Psoas muscle (tissue), 8 donors: Measurements from ENCODE around the gene EIF1AD. TPM values are rescaled to one million over a fixed set of nuclear protein-coding genes. Genes with fewer than 3 reads are reported as not detected.
A peak's percentile ranks its signal among the peaks of the same experiment; 100 is the strongest.

Source experiments
- ATAC-seq, 4 donors: fragments of 200-7000 bp; cut with Tn5 transposase; one replicate each; pipeline ENCODE4 v1.9.1; 2020; ENCODE audit warnings: moderate library complexity in 3 of 4, mild to moderate bottlenecking in 2 of 4
- DNase-seq, 2 donors: peaks; one replicate each; pipeline ENCODE4 v3.0.0-alpha.2; 2020
- H3K27ac ChIP-seq: fragments of 200-600 bp; one replicate; pipeline ENCODE4 v1.8.0; 2022
- H3K27me3 ChIP-seq, 3 donors: fragments of 200-600 bp in 1 of 3; one replicate each; pipeline versions ENCODE4 v1.6.1 to v1.8.0; 2013 to 2022; ENCODE audit warnings: low read length in 2 of 3, mild to moderate bottlenecking in 2 of 3, moderate library complexity in 1 of 3; ENCODE audit not compliant: insufficient read depth in 3 of 3
- H3K36me3 ChIP-seq, 2 donors: fragments of 200-600 bp in 1 of 2; one replicate each; pipeline versions ENCODE4 v1.6.1 to v1.8.0; 2013 to 2022; ENCODE audit warnings: low read depth in 1 of 2, mild to moderate bottlenecking in 1 of 2, moderate library complexity in 1 of 2; ENCODE audit not compliant: insufficient read depth in 1 of 2
- H3K4me1 ChIP-seq: fragments of 200-600 bp; one replicate; pipeline ENCODE4 v1.8.0; 2022
- H3K4me3 ChIP-seq: fragments of 200-600 bp; one replicate; pipeline ENCODE4 v1.8.0; 2022; ENCODE audit warnings: mild to moderate bottlenecking
- H3K9me3 ChIP-seq: fragments of 200-600 bp; one replicate; pipeline ENCODE4 v1.8.0; 2022
- CTCF ChIP-seq: fragments of 200-600 bp; IDR thresholded peaks from one replicate; pipeline ENCODE4 v1.8.0; 2022; ENCODE audit warnings: antibody characterized with exemption
- WGBS, 3 donors: extraction: QIAGEN DNeasy Blood & Tissue Kit; methylation state at CpG; one replicate each; pipeline versions ENCODE4 v1.1.6 to v1.1.7; 2013; 5-methylcytosine and 5-hydroxymethylcytosine counted together
- intact Hi-C, 2 donors: fragments of 100-400 bp; cut with DNase I; formaldehyde crosslinking; loops; one replicate each; pipeline versions ENCODE4 v1.11.0 to v1.14.2; 2022
- polyA plus RNA-seq, 3 donors: library from polyadenylated mRNA; stranded (reverse); fragments of 200-250 nt; gene quantifications; one replicate each; pipeline ENCODE4 v1.2.3, GENCODE V29; 2013
- total RNA-seq, 4 donors: library from RNA; stranded (reverse); fragmentation: NEBNext Ultra II Directional in 2 of 4; extraction: Animal tissue kit (Norgen Biotek cat#: 25700) in 2 of 4; gene quantifications; one replicate each; pipeline versions ENCODE4 v1.2.1 to v1.2.4, GENCODE V29; 2021 to 2023
- donor health status: healthy with polysubstance abuse.
- donor health status: DM: no; HTN: no; CAD: no; lungs with moderate emphysema.
- donor health status: Bipolar disorder and iron deficiency.
- donor health status: healthy.
- donor health status: DM: yes; HTN: yes; CAD: no.
- donor health status: DM: no; HTN: no; CAD: no.
- donor health status: DM: no; HTN: no; CAD: no.
- donor health status: DM: yes; HTN: yes; CAD: no.

The EIF1AD gene
- total and polyA plus RNA-seq, 7 donors, result 24.8 to 63.1 (median 32.3) TPM

- no peaks in the 10 kb centered on the region for H3K36me3 ChIP-seq
- H3K9me3 ChIP-seq, result no peaks in the 10 kb centered on the region
- WGBS, 3 donors, result 15 to 20% (median 16%) methylated on average over 43 to 46 of the region's 46 CpGs
- DNase-seq, result peak; percentile 81 to 88
- no peaks in the 10 kb centered on the region for H3K27me3 ChIP-seq
- peak overlapping the region; percentile 57 for H3K4me3 ChIP-seq
- peak; percentile 98 for TF ChIP-seq CTCF
- peak; percentile 81 to 97 (median 88) for ATAC-seq
- no peak overlapping the region for H3K27ac ChIP-seq
- peaks cover 8% of the 10 kb centered on the region for H3K4me1 ChIP-seq
- intact Hi-C loops, result no loop called here
Observed at GRCh38 chr11:66022401-66023185, 20.6 kb upstream of the EIF1AD start.

- no peak overlapping the region for H3K4me3 ChIP-seq
- H3K36me3 ChIP-seq, result no peaks in the 10 kb centered on the region
- WGBS, 3 donors, result 78 to 84% (median 80%) methylated on average over 23 to 25 of the region's 25 CpGs
- no peaks in the 10 kb centered on the region for H3K9me3 ChIP-seq
- peaks cover 15% of the 10 kb centered on the region for H3K4me1 ChIP-seq
- no peaks in the 10 kb centered on the region for H3K27me3 ChIP-seq
- intact Hi-C loops, result no loop called here
- ATAC-seq, result peak in 2 of 4 donors; percentile 36 to 52
- peak; percentile 49 to 71 for DNase-seq
- no peak overlapping the region for H3K27ac ChIP-seq
- TF ChIP-seq CTCF, result no peak
Observed at GRCh38 chr11:66020618-66021357, 18.8 kb upstream of the EIF1AD start.

GRCh38 chr11:66020212-66020611 lies 18.3 kb upstream of the EIF1AD start:
- 68 to 78% (median 76%) methylated on average over 8 of the region's 8 CpGs for WGBS, 3 donors
- Histone ChIP-seq H3K4me1 (peaks cover 21% of the 10 kb centered on the region), H3K9me3 (no peaks in the 10 kb centered on the region), H3K27ac (no peak overlapping the region), H3K27me3 (no peaks in the 10 kb centered on the region), H3K36me3 (no peaks in the 10 kb centered on the region), H3K4me3 (no peak overlapping the region)
- no peak for TF ChIP-seq CTCF
- no peak for DNase-seq
- ATAC-seq, result no peak
- intact Hi-C loops, result no loop called here

- ATAC-seq, result no peak
- H3K27ac ChIP-seq, result no peak overlapping the region
Observed at GRCh38 chr11:66017321-66017720, 15.4 kb upstream of the EIF1AD start.

More at GRCh38 chr11:66017321-66017720, 15.4 kb upstream of the EIF1AD start:
- Histone ChIP-seq H3K4me3 (no peak overlapping the region), H3K9me3 (no peaks in the 10 kb centered on the region), H3K4me1 (peaks cover 19% of the 10 kb centered on the region), H3K36me3 (no peaks in the 10 kb centered on the region), H3K27me3 (peaks cover 0 to 7% (median 5%) of the 10 kb centered on the region in 3 donors)
- no peak for DNase-seq
- intact Hi-C loops, result no loop called here
- no peak for TF ChIP-seq CTCF
- 67 to 84% (median 81%) methylated on average over 4 of the region's 4 CpGs for WGBS, 3 donors
